HepG2 (cell line): ENCODE data around the gene PIP4K2B. TPM values are rescaled to one million over a fixed set of nuclear protein-coding genes. Genes with fewer than 3 reads are reported as not detected.

Experiments used
- ELF3 ChIP-seq: IDR thresholded peaks from 2 replicates; pipeline ENCODE4 v1.6.1; 2016; ENCODE audit warnings: missing genetic modification reagents, missing compliant biosample characterization
- ETV5 ChIP-seq: IDR thresholded peaks from 2 replicates; pipeline ENCODE4 v1.6.1; 2018; ENCODE audit warnings: missing biosample characterization, missing genetic modification reagents, inconsistent platforms, borderline replicate concordance
- FOXA3 ChIP-seq: IDR thresholded peaks from 2 replicates; pipeline ENCODE4 v1.6.1; 2016; ENCODE audit warnings: missing genetic modification reagents, missing compliant biosample characterization
- GFI1 ChIP-seq: sonication (generic); formaldehyde crosslinking; IDR thresholded peaks from 2 replicates; pipeline ENCODE4 v1.5.0; 2020; ENCODE audit warnings: missing genetic modification reagents, mild to moderate bottlenecking, borderline replicate concordance
- HDAC2 ChIP-seq: sonication (generic); formaldehyde crosslinking; IDR thresholded peaks from 2 replicates; pipeline ENCODE4 v1.4.0; 2020; ENCODE audit warnings: missing genetic modification reagents
- HMG20A ChIP-seq: IDR thresholded peaks from 2 replicates; pipeline ENCODE4 v1.6.1; 2016; ENCODE audit warnings: borderline replicate concordance
- HMGA1 ChIP-seq: sonication (generic); formaldehyde crosslinking; conservative IDR thresholded peaks from 2 replicates; pipeline ENCODE4 v1.4.0; 2020; ENCODE audit warnings: missing genetic modification reagents
- HOXA3 ChIP-seq: sonication (generic); formaldehyde crosslinking; IDR thresholded peaks from 2 replicates; pipeline ENCODE4 v1.5.0; 2020; ENCODE audit warnings: missing genetic modification reagents
- JUNB ChIP-seq: sonication (generic); formaldehyde crosslinking; IDR thresholded peaks from 2 replicates; pipeline ENCODE4 v1.8.0; 2022; ENCODE audit warnings: missing genetic modification reagents, mild to moderate bottlenecking, borderline replicate concordance
- KLF15 ChIP-seq: sonication (generic); formaldehyde crosslinking; IDR thresholded peaks from 2 replicates; pipeline ENCODE4 v1.8.1; 2023; ENCODE audit warnings: borderline replicate concordance, mild to moderate bottlenecking, inconsistent platforms, missing genetic modification reagents, mixed read lengths
- NCOA1 ChIP-seq: sonication (generic); formaldehyde crosslinking; IDR thresholded peaks from 2 replicates; pipeline ENCODE4 v1.9.0; 2021; ENCODE audit warnings: missing genetic modification reagents
- PREB ChIP-seq: sonication (generic); formaldehyde crosslinking; IDR thresholded peaks from 2 replicates; pipeline ENCODE4 v1.4.0; 2020; ENCODE audit warnings: missing genetic modification reagents
- SAP130 ChIP-seq: IDR thresholded peaks from 2 replicates; pipeline ENCODE4 v1.6.1; 2016; ENCODE audit warnings: low read depth
- SSRP1 ChIP-seq: IDR thresholded peaks from 2 replicates; pipeline ENCODE4 v1.6.1; 2016; ENCODE audit warnings: control low read depth
- STAT5B ChIP-seq: sonication (generic); formaldehyde crosslinking; IDR thresholded peaks from 2 replicates; pipeline ENCODE4 v1.4.0; 2020; ENCODE audit warnings: missing genetic modification reagents
- TCF12 ChIP-seq, 2 experiments: fragments of 450-650 bp in 1 of 2; sonication (generic) in 1 of 2; formaldehyde crosslinking in 1 of 2; IDR thresholded peaks; 2 replicates each; pipeline versions ENCODE4 v1.6.1 to v1.8.0; 2017 to 2022; ENCODE audit warnings: antibody characterized with exemption in 1 of 2, mild to moderate bottlenecking in 1 of 2, missing genetic modification reagents in 1 of 2, moderate library complexity in 1 of 2
- TRAFD1 ChIP-seq: sonication (generic); formaldehyde crosslinking; IDR thresholded peaks from 2 replicates; pipeline ENCODE4 v1.5.1; 2020; ENCODE audit warnings: missing genetic modification reagents, mild to moderate bottlenecking, borderline replicate concordance
- ZNF20 ChIP-seq: sonication (generic); formaldehyde crosslinking; IDR thresholded peaks from 2 replicates; pipeline ENCODE4 v1.4.0; 2020; ENCODE audit warnings: mild to moderate bottlenecking, moderate library complexity, missing genetic modification reagents
- ZNF276 ChIP-seq: sonication (generic); formaldehyde crosslinking; IDR thresholded peaks from 2 replicates; pipeline ENCODE4 v1.4.0; 2020; ENCODE audit warnings: mild to moderate bottlenecking, low read depth, missing genetic modification reagents
- ZNF484 ChIP-seq: sonication (generic); formaldehyde crosslinking; IDR thresholded peaks from 2 replicates; pipeline ENCODE4 v1.5.1; 2020; ENCODE audit warnings: mild to moderate bottlenecking, low read depth, missing genetic modification reagents, borderline replicate concordance
- ZNF556 ChIP-seq: sonication (generic); formaldehyde crosslinking; IDR thresholded peaks from 2 replicates; pipeline ENCODE4 v1.4.0; 2020; ENCODE audit warnings: mild to moderate bottlenecking, missing genetic modification reagents, borderline replicate concordance
- ZNF746 ChIP-seq: sonication (generic); formaldehyde crosslinking; IDR thresholded peaks from 2 replicates; pipeline ENCODE4 v1.8.0; 2022; ENCODE audit warnings: mild to moderate bottlenecking, missing genetic modification reagents
- ZNF788 ChIP-seq: sonication (generic); formaldehyde crosslinking; IDR thresholded peaks from 2 replicates; pipeline ENCODE4 v1.5.0; 2020; ENCODE audit warnings: mild to moderate bottlenecking, missing genetic modification reagents, borderline replicate concordance
- polyA plus RNA-seq, 8 experiments: library from polyadenylated mRNA; depleted of rRNA in 3 of 8; stranded (reverse) in 7 of 8; unstranded in 1 of 8; fragments of >200 nt; fragmentation: Illumina TruSeq in 4 of 8; extraction: Trizol in 4 of 8; gene quantifications; 2 replicates each; pipeline versions ENCODE4 v1.2.1 to v1.2.3, GENCODE V29; 2011 to 2016; ENCODE audit warnings: low read depth in 4 of 8, missing spikeins in 1 of 8, mixed read lengths in 1 of 8; ENCODE audit not compliant: insufficient read depth in 1 of 8
- total RNA-seq, 5 experiments: library from RNA; depleted of rRNA; stranded (reverse); fragments of >200 nt; fragmentation: Illumina TruSeq; extraction: Trizol; gene quantifications; 2 replicates each; pipeline ENCODE4 v1.2.3, GENCODE V29; 2016; ENCODE audit warnings: low read depth in 1 of 5

The PIP4K2B gene
- total and polyA plus RNA-seq, 2 of the 13 experiments (the other 11 are each of a cell fraction or from before 2014, with no cell fraction given) = 20.4 to 54.0 TPM

GRCh38 chr17:38752308-38753070 is 46.9 kb downstream of the PIP4K2B start, which contains the start of gene PSMB3 (continued):
- TF ChIP-seq TRAFD1 (CRISPR knock-in tag) = no peak; the same call in 1 of the 2 replicates
- no peak for TF ChIP-seq HMG20A (CRISPR knock-in tag)
- no peak for TF ChIP-seq TCF12 (IDR thresholded peaks at IDR 0.05)
- TF ChIP-seq TCF12 (CRISPR knock-in tag; IDR thresholded peaks at IDR 0.05) = no peak
- peak; percentile 100 for TF ChIP-seq SAP130
- no peak for TF ChIP-seq PREB (CRISPR knock-in tag)
- no peak for TF ChIP-seq STAT5B (CRISPR knock-in tag)
- peak; percentile 64; the same call in 1 of the 2 replicates for TF ChIP-seq NCOA1 (CRISPR knock-in tag)
- TF ChIP-seq KLF15 (CRISPR knock-in tag) = no peak
- TF ChIP-seq ZNF746 (CRISPR knock-in tag) = no peak; the same call in 1 of the 2 replicates
- TF ChIP-seq JUNB (CRISPR knock-in tag) = no peak
- peak; percentile 89 for TF ChIP-seq HDAC2 (CRISPR knock-in tag)
- TF ChIP-seq ZNF556 = peak; percentile 79; the same call in 1 of the 2 replicates
- TF ChIP-seq ZNF276 (CRISPR knock-in tag) = peak; percentile 85; the same call in 1 of the 2 replicates
- peak; percentile 65; the same call in 1 of the 2 replicates for TF ChIP-seq FOXA3 (CRISPR knock-in tag)
- TF ChIP-seq SSRP1 (CRISPR knock-in tag) = no peak
- TF ChIP-seq ETV5 (CRISPR knock-in tag) = peak; percentile 92
- peak; percentile 12; the same call in 1 of the 2 replicates for TF ChIP-seq GFI1
- TF ChIP-seq ZNF484 (CRISPR knock-in tag) = no peak
- TF ChIP-seq ELF3 (CRISPR knock-in tag) = peak; percentile 94
- no peak; the same call in 1 of the 2 replicates for TF ChIP-seq ZNF20 (CRISPR knock-in tag)
- TF ChIP-seq HMGA1 (CRISPR knock-in tag) = no peak
- TF ChIP-seq ZNF788 = peak; percentile 58; the same call in 1 of the 2 replicates
- peak; percentile 84 for TF ChIP-seq HOXA3 (CRISPR knock-in tag)
